Activated CD8-positive, alpha-beta memory T cell treated with anti-CD3 and anti-CD28 coated beads, Interleukin-2, amount 10 ng/mL, durations not matched to agents 7 days and 5 days (primary cell): ENCODE measurements around the gene KCNIP4. TPM values are rescaled to one million over a fixed set of nuclear protein-coding genes. Genes with fewer than 3 reads are reported as not detected.

Source experiments
- ATAC-seq: fragments of 150-1000 bp; cut with Tn5 transposase; one replicate; pipeline ENCODE4 v1.10.0; 2021; ENCODE audit warnings: moderate library complexity
- CTCF ChIA-PET: fragments of 350-600 bp; sonication (Branson Sonifier 250); formaldehyde crosslinking; loops from one replicate; lab custom pipeline; 2021; ENCODE audit warnings: antibody characterized with exemption; lab: Charles Lee
- DNase-seq: peaks from one replicate; pipeline ENCODE4 v3.0.0-alpha.2; 2020
- H3K27ac Mint-ChIP-seq: one replicate; pipeline ENCODE4 v1.8.0; 2021; ENCODE audit warnings: mild to moderate bottlenecking, mixed read lengths
- H3K27me3 Mint-ChIP-seq: one replicate; pipeline ENCODE4 v1.8.0; 2021; ENCODE audit warnings: mixed read lengths
- H3K36me3 Mint-ChIP-seq: one replicate; pipeline ENCODE4 v1.8.0; 2021; ENCODE audit warnings: mild to moderate bottlenecking, mixed read lengths
- H3K4me1 Mint-ChIP-seq: one replicate; pipeline ENCODE4 v1.8.0; 2021; ENCODE audit warnings: mixed read lengths
- H3K4me3 Mint-ChIP-seq: one replicate; pipeline ENCODE4 v1.8.0; 2021; ENCODE audit warnings: mild to moderate bottlenecking, moderate library complexity, mixed read lengths
- H3K9me3 Mint-ChIP-seq: one replicate; pipeline ENCODE4 v1.8.0; 2022; ENCODE audit warnings: low read depth, mixed read lengths
- total RNA-seq, 2 experiments: library from RNA; stranded (reverse); gene quantifications; one replicate each; pipeline ENCODE4 v1.2.3, GENCODE V29; 2021

The KCNIP4 gene
- total RNA-seq, 2 experiments from 2014 or later, result not detected

DNA sequence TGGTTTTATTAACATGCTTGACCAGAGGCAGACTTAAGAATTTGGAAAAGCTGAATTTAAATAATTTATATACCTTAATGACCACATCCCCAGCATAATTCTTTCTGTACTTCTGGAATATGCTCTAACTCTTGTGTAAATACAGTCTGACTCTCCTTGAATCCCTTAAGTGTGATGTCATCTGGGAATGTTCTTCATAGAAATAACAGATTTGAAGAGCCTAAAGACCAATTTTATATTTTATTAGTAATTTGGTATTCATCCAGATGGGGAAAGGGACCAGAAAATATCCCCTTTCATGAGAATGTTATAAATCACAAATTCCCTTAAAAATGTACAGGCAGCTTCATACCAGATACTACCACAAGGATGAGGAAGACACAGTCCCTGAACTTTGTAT is 58.3 kb downstream of the KCNIP4 start:
- Mint-ChIP-seq H3K36me3 (no peaks in the 10 kb centered on the region), H3K4me3 (no peak overlapping the region), H3K9me3 (peaks cover 2% of the 10 kb centered on the region), H3K4me1 (no peaks in the 10 kb centered on the region), H3K27me3 (no peaks in the 10 kb centered on the region), H3K27ac (no peak overlapping the region)
- no peak for ATAC-seq
- CTCF ChIA-PET, result no interaction called here
- no peak for DNase-seq

DNA sequence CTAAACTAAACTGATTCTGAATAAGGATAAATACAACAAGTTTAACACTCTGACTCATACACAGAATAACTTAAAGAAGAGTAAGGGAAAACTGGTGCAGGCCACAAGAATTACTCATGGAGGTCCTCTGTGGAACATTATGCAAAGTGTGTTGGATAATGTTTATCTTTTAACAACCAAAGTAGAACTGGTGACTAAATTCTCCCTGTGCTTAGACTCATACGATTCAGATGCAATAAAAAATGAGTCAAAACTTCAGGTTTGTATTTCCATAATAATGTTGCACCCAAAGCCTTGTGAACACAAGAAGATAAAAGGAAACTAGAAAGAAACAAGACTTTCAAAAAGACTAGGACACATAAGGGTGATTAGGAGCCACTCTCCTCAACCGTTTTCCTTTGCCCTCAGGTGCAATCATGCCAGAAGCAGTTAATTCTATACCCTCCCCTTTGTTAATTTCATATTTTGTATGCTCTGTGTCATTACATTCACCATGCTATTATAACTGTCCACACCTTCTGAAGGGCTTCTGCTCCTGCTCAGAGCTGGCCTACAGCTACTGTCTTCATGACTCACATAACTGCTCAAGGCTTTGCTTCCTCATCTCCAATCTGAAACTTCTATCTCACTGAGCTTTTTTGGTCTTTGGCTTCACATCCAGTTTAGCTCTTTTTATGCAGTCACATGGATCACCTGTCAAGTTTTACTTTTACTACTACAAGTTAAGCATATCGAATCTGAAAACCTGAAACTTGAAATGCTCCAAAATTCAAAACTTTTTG is 60.2 kb downstream of the KCNIP4 start:
- no peaks in the 10 kb centered on the region for H3K36me3 Mint-ChIP-seq
- peaks cover 2% of the 10 kb centered on the region for H3K9me3 Mint-ChIP-seq
- ATAC-seq (no peak), DNase-seq (no peak)
- CTCF ChIA-PET, result no interaction called here
- no peaks in the 10 kb centered on the region for H3K27me3 Mint-ChIP-seq
- H3K4me1 Mint-ChIP-seq, result no peaks in the 10 kb centered on the region
- H3K4me3 Mint-ChIP-seq, result no peak overlapping the region
- H3K27ac Mint-ChIP-seq, result no peak overlapping the region

DNA sequence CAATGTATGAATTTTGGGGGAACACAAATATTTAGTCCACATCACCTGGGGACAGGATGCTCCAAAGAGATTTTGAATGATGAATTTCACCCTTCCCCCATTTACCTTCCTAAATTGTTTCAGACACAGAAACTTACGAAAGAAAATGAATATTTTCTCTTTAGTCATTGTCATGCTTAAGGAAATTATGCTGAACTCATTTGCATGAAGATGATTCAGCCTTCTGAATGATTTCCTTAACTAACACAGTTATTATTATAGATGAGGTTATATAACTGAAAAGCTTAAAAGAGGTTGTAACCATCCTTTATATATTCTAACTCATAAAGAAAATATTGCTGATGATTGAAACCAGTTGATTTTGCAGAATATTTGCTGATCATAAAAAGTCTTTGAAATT is 61.1 kb downstream of the KCNIP4 start:
- H3K9me3 Mint-ChIP-seq, result peaks cover 2% of the 10 kb centered on the region
- H3K27me3 Mint-ChIP-seq, result no peaks in the 10 kb centered on the region
- H3K4me1 Mint-ChIP-seq, result no peaks in the 10 kb centered on the region
- ATAC-seq, result no peak
- DNase-seq, result no peak
- H3K27ac Mint-ChIP-seq, result no peak overlapping the region
- no peaks in the 10 kb centered on the region for H3K36me3 Mint-ChIP-seq
- CTCF ChIA-PET, result no interaction called here
- H3K4me3 Mint-ChIP-seq, result no peak overlapping the region

DNA sequence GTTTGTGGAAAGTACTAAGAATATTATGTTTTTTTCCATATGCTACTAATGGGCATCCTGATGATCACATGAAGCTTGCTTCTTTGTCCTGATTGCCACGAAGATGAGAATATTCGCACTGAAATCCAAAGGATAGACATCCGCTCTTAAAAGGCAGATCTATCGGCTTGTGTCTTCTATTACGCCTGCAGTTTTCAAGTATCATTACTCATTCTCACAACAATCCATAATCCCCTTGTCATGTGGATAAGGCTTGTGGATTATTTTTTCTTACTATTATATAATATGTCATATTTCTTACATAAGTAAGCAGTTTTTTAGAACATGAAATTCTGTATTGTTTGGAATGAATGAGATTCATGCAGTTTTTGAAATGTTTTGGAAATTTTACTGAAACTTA is 62.8 kb downstream of the KCNIP4 start:
- H3K27ac Mint-ChIP-seq, result no peak overlapping the region
- no peak overlapping the region for H3K4me3 Mint-ChIP-seq
- no peaks in the 10 kb centered on the region for H3K4me1 Mint-ChIP-seq
- no peaks in the 10 kb centered on the region for H3K27me3 Mint-ChIP-seq
- no peaks in the 10 kb centered on the region for H3K36me3 Mint-ChIP-seq
- ATAC-seq, result no peak
- DNase-seq, result no peak
- peaks cover 2% of the 10 kb centered on the region for H3K9me3 Mint-ChIP-seq
- CTCF ChIA-PET, result interaction anchor here (1.0 kb wide), 1 partner anchor 10 kb away, joined by 3 read pairs; no protein-coding TSS in a partner anchor

DNA sequence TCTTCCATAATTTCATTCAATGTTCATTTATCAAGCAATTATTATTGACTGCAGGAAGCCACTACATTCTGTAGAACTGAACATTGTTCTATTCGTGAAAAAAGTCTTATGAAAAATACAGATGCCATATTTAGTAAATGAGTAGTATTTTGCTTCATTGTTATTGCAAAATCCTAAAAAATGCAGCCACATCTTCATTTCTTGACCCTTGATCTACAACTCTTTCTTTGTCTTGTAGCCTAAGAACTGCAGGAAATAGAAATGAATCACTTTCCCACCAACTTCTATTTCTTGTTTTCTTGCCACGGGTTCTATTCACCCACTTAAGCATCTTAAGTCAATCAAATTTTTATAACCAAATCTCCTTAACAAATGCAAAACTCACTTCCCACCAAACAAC is 63.3 kb downstream of the KCNIP4 start:
- peaks cover 2% of the 10 kb centered on the region for H3K9me3 Mint-ChIP-seq
- CTCF ChIA-PET, result no interaction called here
- DNase-seq (no peak), ATAC-seq (no peak)
- no peaks in the 10 kb centered on the region for H3K36me3 Mint-ChIP-seq
- H3K4me3 Mint-ChIP-seq, result no peak overlapping the region
- H3K27me3 Mint-ChIP-seq, result no peaks in the 10 kb centered on the region
- H3K27ac Mint-ChIP-seq, result no peak overlapping the region
- no peaks in the 10 kb centered on the region for H3K4me1 Mint-ChIP-seq

DNA sequence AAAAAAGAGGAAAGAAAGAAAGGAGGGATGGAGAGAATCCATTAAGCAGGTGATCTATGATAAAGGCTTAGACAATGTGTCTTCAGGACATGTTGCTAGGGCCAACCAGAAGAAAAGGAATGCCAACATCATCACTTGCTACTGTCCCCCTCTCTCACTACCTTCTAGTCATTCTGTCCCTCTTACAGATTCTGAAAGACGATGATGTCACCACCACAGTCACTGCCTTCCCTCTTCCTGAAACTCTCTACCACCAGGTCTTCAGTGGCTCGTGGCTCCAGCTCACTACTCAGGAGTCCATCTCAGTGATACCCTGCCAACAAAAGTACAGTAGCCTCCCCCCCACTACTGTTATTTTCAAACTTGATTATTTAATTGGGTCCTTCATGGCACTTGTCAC is 64.0 kb downstream of the KCNIP4 start:
- H3K36me3 Mint-ChIP-seq, result no peaks in the 10 kb centered on the region
- no peaks in the 10 kb centered on the region for H3K27me3 Mint-ChIP-seq
- H3K27ac Mint-ChIP-seq, result no peak overlapping the region
- no peak overlapping the region for H3K4me3 Mint-ChIP-seq
- no peaks in the 10 kb centered on the region for H3K4me1 Mint-ChIP-seq
- ATAC-seq, result no peak
- no peak for DNase-seq
- peaks cover 2% of the 10 kb centered on the region for H3K9me3 Mint-ChIP-seq
- CTCF ChIA-PET, result no interaction called here

DNA sequence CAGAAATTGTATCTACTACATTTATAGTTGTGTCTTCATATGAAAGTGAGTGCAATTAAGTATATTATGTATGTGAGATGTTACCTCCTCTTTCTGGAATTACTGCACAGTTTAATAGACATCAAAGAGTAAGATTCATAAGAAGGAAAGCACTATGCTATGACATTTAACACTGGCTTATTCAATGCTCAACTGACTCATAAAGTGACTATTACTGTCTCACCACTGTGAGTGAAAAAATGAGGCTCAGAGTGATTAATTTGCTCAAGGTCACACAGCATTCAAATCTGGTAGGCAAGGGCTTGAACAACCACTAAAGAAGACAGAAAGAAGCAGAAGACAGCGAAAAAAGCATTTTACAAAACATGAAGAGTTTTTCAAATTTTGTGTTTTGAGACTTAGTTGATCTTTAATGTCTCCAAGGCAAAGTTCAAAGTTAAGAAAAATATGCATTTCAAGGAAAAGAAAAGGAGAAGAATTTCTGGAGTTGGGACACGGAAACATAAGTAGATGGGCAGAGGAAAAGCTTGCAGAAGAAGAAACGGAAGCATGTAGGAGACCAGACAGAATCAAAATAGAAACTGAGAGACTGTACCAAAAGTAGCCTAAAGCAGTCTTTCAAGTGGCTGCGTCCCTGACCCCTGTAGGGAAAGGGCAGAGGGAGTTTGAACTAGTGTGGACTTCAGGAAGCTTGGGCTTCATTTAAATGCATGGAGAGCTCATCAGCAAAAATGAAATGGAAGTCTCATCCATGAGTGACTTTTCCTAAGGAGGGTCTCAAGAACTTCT is 66.3 kb downstream of the KCNIP4 start:
- no peak overlapping the region for H3K4me3 Mint-ChIP-seq
- H3K27ac Mint-ChIP-seq, result no peak overlapping the region
- no peaks in the 10 kb centered on the region for H3K36me3 Mint-ChIP-seq
- DNase-seq (no peak), ATAC-seq (no peak)
- peaks cover 2% of the 10 kb centered on the region for H3K9me3 Mint-ChIP-seq
- H3K4me1 Mint-ChIP-seq, result no peaks in the 10 kb centered on the region
- H3K27me3 Mint-ChIP-seq, result no peaks in the 10 kb centered on the region
- CTCF ChIA-PET, result interaction anchor here (0.7 kb wide), 1 partner anchor 143 kb away, joined by 3 read pairs; no protein-coding TSS in a partner anchor

DNA sequence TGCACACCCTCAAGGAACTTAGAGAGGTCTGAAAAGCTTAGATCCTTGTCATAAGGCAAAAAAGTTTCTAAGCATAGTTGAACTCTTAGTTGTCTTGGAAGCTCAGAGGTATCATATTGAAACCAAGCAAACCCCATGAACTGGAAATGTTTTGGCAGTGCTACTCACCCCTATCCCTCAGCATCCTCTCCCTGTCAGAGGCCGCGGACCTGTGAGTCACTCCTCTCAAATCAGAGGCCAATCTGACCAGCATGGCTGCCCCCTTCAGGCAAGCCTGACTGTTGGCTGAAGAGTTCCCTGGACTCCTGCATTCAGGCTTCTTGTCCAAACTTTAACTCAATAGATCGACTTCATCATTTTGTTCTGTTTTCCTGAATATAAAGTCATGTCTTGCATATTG is 69.4 kb downstream of the KCNIP4 start:
- no peak overlapping the region for H3K27ac Mint-ChIP-seq
- DNase-seq, result no peak
- H3K4me1 Mint-ChIP-seq, result no peaks in the 10 kb centered on the region
- ATAC-seq, result no peak
- H3K27me3 Mint-ChIP-seq, result no peaks in the 10 kb centered on the region
- no peaks in the 10 kb centered on the region for H3K36me3 Mint-ChIP-seq
- H3K9me3 Mint-ChIP-seq, result no peaks in the 10 kb centered on the region
- CTCF ChIA-PET, result no interaction called here
- no peak overlapping the region for H3K4me3 Mint-ChIP-seq

DNA sequence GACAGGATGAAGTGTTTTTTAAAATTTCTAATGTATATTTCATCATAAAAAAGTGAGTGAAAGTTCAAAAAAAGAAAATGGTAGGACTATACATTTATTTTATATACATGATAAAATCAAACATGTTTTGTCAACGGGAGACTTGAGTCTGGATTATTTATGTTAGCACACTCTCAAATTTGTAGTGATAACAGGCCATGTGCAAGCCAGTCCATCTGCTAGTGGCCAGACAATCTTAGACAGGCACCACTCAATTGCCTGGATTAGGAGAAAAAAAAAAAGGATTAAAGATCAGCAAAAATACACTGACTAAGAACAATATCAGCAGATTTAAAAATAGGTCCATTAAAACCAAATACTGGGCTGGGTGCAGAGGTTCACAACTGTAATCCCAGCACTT is 71.9 kb downstream of the KCNIP4 start:
- Mint-ChIP-seq H3K27ac (no peak overlapping the region), H3K27me3 (no peaks in the 10 kb centered on the region), H3K4me3 (no peak overlapping the region), H3K4me1 (no peaks in the 10 kb centered on the region), H3K36me3 (no peaks in the 10 kb centered on the region), H3K9me3 (no peaks in the 10 kb centered on the region)
- ATAC-seq (no peak), DNase-seq (no peak)
- CTCF ChIA-PET, result no interaction called here

DNA sequence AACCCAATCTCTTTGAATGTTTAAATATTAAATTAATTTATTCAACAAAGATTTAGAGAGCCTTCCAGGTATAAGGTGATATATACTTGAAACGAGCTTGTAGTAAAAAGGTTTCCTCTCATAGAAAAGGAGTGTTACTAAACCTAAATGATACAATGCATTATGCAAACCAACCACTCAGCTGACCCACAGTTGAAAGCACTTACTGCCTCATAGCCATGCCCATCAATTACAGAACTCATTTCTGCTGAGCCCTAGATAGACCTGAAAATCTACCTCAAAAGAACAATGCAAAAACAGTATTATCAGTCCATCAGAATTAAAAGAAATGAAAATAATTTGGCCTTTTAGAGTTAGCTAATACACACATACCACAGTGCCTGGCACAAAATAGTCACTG is 75.4 kb downstream of the KCNIP4 start:
- Mint-ChIP-seq H3K9me3 (no peaks in the 10 kb centered on the region), H3K4me1 (no peaks in the 10 kb centered on the region), H3K27me3 (no peaks in the 10 kb centered on the region), H3K36me3 (no peaks in the 10 kb centered on the region), H3K4me3 (no peak overlapping the region), H3K27ac (no peak overlapping the region)
- CTCF ChIA-PET, result no interaction called here
- ATAC-seq, result no peak
- DNase-seq, result no peak

DNA sequence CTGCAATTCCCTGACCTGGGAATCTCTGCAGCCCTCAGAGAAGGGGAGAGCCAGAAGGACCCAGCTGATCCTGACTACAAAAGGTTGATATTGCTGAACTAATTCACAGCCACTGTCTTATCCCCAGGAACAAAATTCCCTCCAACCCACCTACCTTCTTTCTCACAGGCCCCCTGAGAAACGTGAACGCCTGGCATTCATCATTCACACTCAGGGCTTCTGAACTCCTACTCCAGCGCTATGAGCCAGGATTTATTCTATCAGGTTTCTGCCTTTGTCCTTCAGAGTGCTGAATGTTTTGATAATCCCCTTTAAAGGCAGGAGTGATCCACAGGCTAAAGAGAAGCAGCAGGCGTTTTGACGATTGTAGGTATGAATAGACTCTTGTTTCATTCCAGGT is 76.5 kb downstream of the KCNIP4 start:
- Mint-ChIP-seq H3K27ac (no peak overlapping the region), H3K27me3 (no peaks in the 10 kb centered on the region), H3K9me3 (no peaks in the 10 kb centered on the region), H3K4me1 (no peaks in the 10 kb centered on the region), H3K36me3 (no peaks in the 10 kb centered on the region), H3K4me3 (no peak overlapping the region)
- no peak for ATAC-seq
- DNase-seq, result no peak
- CTCF ChIA-PET, result no interaction called here

DNA sequence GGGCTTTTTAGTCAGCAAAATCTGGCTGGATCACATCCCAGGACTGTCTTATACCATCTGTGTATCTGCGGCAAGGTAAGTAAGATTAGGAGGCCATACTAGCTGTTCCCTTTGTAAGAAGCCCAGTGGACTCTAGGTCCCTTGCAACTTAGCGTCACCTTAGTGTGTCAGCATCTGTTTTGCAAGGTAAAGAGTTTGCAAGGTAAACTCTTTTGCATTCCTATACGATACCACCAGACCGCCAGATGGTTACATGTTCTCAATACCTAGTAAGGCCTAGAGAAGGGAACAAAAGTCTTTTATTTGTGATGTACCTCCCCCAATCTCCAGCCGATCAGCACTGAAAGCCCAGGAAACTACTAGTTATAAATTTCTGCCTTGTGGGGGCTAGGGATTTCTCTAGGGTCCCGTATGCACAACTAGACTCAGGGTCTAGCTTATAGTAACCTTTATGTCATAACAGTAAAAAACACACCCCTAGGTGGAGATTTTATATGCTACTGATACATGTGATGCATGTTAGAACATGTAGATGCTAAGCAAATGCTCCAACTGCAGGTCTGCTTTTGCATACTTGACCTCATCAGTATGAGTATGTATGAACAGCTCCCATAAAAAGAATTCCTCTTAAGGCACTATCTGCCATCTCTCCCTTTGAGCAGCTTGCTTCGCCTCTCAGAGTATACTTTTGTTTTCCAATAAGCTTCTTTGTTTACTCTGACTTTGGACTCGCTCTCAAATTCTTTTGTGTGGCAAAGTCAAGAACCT is 78.4 kb downstream of the KCNIP4 start:
- Mint-ChIP-seq H3K4me3 (no peak overlapping the region), H3K9me3 (no peaks in the 10 kb centered on the region), H3K4me1 (no peaks in the 10 kb centered on the region), H3K27me3 (no peaks in the 10 kb centered on the region), H3K36me3 (no peaks in the 10 kb centered on the region), H3K27ac (no peak overlapping the region)
- CTCF ChIA-PET, result no interaction called here
- DNase-seq, result no peak
- ATAC-seq, result no peak

DNA sequence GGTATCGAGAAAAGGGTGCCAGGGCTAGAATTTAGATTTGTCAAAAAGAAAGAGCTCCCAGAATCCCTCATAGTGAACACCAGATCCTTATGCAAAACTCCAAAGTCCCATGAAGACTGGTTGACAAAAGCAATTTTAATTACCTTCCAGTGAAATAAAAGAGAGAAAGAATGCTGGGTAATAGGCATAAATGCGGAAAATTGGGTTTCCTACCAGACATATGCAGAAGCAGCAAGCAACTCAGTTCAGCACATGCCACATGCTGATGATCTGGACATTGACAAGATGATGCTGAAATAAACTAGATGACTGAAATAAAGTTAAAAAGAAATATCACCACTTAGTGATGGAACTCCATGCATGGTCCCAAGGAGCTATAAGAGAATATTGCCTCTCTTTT is 83.9 kb downstream of the KCNIP4 start:
- ATAC-seq (no peak), DNase-seq (no peak)
- CTCF ChIA-PET, result interaction anchor here (0.7 kb wide), 1 partner anchor 158 kb away, joined by 3 read pairs; no protein-coding TSS in a partner anchor
- Mint-ChIP-seq H3K4me3 (no peak overlapping the region), H3K9me3 (peaks cover 7% of the 10 kb centered on the region), H3K27ac (no peak overlapping the region), H3K4me1 (no peaks in the 10 kb centered on the region), H3K36me3 (no peaks in the 10 kb centered on the region), H3K27me3 (no peaks in the 10 kb centered on the region)
